Mesendoderm (in vitro differentiated cells): ENCODE data around the gene STEAP3.

ENCODE experiments used
- DNase-seq: peaks from one replicate; pipeline ENCODE4 v3.0.0; 2013
- H2AK5ac ChIP-seq: 2 replicates; pipeline ENCODE4 v1.6.1; 2013; ENCODE audit warnings: low read length, inconsistent platforms
- H2BK120ac ChIP-seq: 2 replicates; pipeline ENCODE4 v1.6.1; 2013; ENCODE audit warnings: low read depth, mild to moderate bottlenecking, low read length, moderate library complexity, mixed read lengths
- H2BK15ac ChIP-seq: replicated peaks from 2 replicates; pipeline ENCODE4 v1.6.1; 2013; ENCODE audit warnings: low read depth, mild to moderate bottlenecking, moderate library complexity
- H2BK5ac ChIP-seq: 2 replicates; pipeline ENCODE4 v1.6.1; 2013; ENCODE audit warnings: low read length, inconsistent platforms
- H3K18ac ChIP-seq: 2 replicates; pipeline ENCODE4 v1.6.1; 2013; ENCODE audit warnings: mild to moderate bottlenecking, low read length, mixed read lengths
- H3K23ac ChIP-seq: one replicate; pipeline ENCODE4 v1.6.1; 2013; ENCODE audit warnings: low read length
- H3K27ac ChIP-seq: 2 replicates; pipeline ENCODE4 v1.5.1; 2013; ENCODE audit warnings: low read depth, mild to moderate bottlenecking, inconsistent platforms, low read length, moderate library complexity
- H3K27me3 ChIP-seq: 2 replicates; pipeline ENCODE4 v1.6.1; 2013; ENCODE audit warnings: low read length, control low read depth, mild to moderate bottlenecking, inconsistent platforms; ENCODE audit not compliant: insufficient read depth, poor library complexity
- H3K36me3 ChIP-seq: 2 replicates; pipeline ENCODE4 v1.6.1; 2013; ENCODE audit warnings: low read length, inconsistent platforms; ENCODE audit not compliant: control insufficient read depth, insufficient read depth
- H3K4ac ChIP-seq: one replicate; pipeline ENCODE4 v1.6.1; 2013; ENCODE audit warnings: low read depth, mild to moderate bottlenecking, low read length, moderate library complexity
- H3K4me1 ChIP-seq: 2 replicates; pipeline ENCODE4 v1.6.1; 2013; ENCODE audit warnings: low read depth, low read length, inconsistent platforms; ENCODE audit not compliant: control insufficient read depth
- H3K4me2 ChIP-seq: 2 replicates; pipeline ENCODE4 v1.6.1; 2013; ENCODE audit warnings: low read length
- H3K4me3 ChIP-seq: 2 replicates; pipeline ENCODE4 v1.5.1; 2013; ENCODE audit warnings: mild to moderate bottlenecking, low read length
- H3K56ac ChIP-seq: one replicate; pipeline ENCODE4 v1.6.1; 2013; ENCODE audit warnings: low read length
- H3K79me1 ChIP-seq: 2 replicates; pipeline ENCODE4 v1.6.1; 2013; ENCODE audit warnings: low read length, inconsistent platforms
- H3K79me2 ChIP-seq: 2 replicates; pipeline ENCODE4 v1.6.1; 2013; ENCODE audit warnings: mild to moderate bottlenecking, low read length; ENCODE audit not compliant: control insufficient read depth, insufficient read depth
- H3K9ac ChIP-seq: 2 replicates; pipeline ENCODE4 v1.6.1; 2013; ENCODE audit warnings: low read length, inconsistent platforms
- H4K5ac ChIP-seq: one replicate; pipeline ENCODE4 v1.6.1; 2013; ENCODE audit warnings: low read length
- H4K8ac ChIP-seq: one replicate; pipeline ENCODE4 v1.6.1; 2013; ENCODE audit warnings: low read depth, mild to moderate bottlenecking, control low read depth, low read length, moderate library complexity
- WGBS: extraction: QIAGEN DNeasy Blood & Tissue Kit; methylation state at CpG from one replicate; pipeline ENCODE4 v1.1.7; 2013; ENCODE audit warnings: low lambda C conversion rate, missing lambda C conversion rate; ENCODE audit not compliant: insufficient coverage; ENCODE audit errors: extremely low coverage; 5-methylcytosine and 5-hydroxymethylcytosine counted together

The STEAP3 gene

DNA sequence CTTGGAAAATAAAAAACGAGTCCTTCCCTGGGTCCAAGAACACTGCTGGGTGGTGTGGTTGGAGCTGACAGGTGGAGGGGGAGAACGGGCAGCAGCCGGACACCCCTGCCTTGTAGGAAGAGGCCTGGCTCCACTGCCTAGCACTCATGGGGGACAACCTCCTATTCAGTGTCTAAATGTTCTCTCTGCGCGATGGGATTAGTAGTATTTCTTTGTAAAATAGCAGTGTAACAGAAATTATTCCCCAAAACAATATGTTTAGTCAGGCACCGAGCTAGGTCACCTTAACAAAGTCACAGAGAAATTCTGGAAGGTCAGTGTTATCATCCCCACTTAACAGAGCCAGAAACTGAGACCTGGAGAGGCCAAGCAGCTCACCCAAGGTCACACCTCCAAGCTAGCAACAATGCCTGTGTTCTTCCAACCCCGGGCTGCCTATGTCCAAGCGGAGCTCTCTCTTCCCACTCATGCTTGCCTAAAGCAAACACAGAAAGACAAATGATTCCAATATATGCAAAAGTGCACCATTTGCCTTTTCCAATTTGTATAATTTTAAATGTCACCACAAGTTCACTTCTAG lies 68.0 kb downstream of the STEAP3 start:
- no peak overlapping the region for H2BK5ac ChIP-seq
- no peak overlapping the region for H4K8ac ChIP-seq
- no peak overlapping the region for H3K4me2 ChIP-seq
- H2AK5ac ChIP-seq, result no peak overlapping the region
- no peak overlapping the region for H2BK120ac ChIP-seq
- DNase-seq, result no peak
- H3K36me3 ChIP-seq, result no peaks in the 10 kb centered on the region
- H3K79me2 ChIP-seq, result no peaks in the 10 kb centered on the region
- no peak overlapping the region for H3K18ac ChIP-seq
- no peaks in the 10 kb centered on the region for H3K4me1 ChIP-seq
- H3K27ac ChIP-seq, result no peak overlapping the region
- H3K79me1 ChIP-seq, result no peaks in the 10 kb centered on the region
- H3K27me3 ChIP-seq, result no peaks in the 10 kb centered on the region
- no peak overlapping the region for H3K4ac ChIP-seq
- no peak overlapping the region for H3K56ac ChIP-seq
- no peak overlapping the region for H3K23ac ChIP-seq
- WGBS, result no CpG with 5 or more reads among the region's 8 CpGs
- H4K5ac ChIP-seq, result no peak overlapping the region
- no peak overlapping the region for H3K9ac ChIP-seq
- H2BK15ac ChIP-seq, result no peak overlapping the region
- no peak overlapping the region for H3K4me3 ChIP-seq

DNA sequence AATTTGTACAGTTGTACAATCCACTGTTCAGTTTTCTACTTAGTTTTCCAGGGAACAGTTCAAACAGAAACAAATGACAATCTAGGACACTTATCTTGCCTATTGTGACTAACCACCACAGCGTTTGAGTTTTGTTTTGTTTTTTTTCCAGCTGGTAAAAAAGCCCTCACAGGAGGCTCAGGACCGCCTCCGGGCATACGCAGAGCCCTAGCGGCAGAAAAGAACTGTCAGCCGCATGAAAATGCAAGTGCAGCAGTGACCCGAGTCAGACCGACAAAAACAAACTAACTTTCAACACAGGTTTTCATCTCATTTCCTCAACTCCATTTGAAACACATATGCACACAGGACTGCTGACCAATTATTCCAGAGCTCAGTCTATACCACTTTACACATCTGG lies 68.6 kb downstream of the STEAP3 start:
- Histone ChIP-seq H3K9ac (no peak overlapping the region), H3K4ac (no peak overlapping the region), H3K4me1 (no peaks in the 10 kb centered on the region), H3K79me1 (no peaks in the 10 kb centered on the region), H4K8ac (no peak overlapping the region), H3K4me2 (no peak overlapping the region), H3K27me3 (no peaks in the 10 kb centered on the region), H3K56ac (no peak overlapping the region), H2BK120ac (no peak overlapping the region), H3K18ac (no peak overlapping the region), H3K23ac (no peak overlapping the region), H3K36me3 (no peaks in the 10 kb centered on the region), H3K79me2 (no peaks in the 10 kb centered on the region), H2BK5ac (no peak overlapping the region), H3K27ac (no peak overlapping the region), H4K5ac (no peak overlapping the region), H2BK15ac (no peak overlapping the region), H3K4me3 (no peak overlapping the region), H2AK5ac (no peak overlapping the region)
- WGBS, result no CpG with 5 or more reads among the region's 8 CpGs
- no peak for DNase-seq

DNA sequence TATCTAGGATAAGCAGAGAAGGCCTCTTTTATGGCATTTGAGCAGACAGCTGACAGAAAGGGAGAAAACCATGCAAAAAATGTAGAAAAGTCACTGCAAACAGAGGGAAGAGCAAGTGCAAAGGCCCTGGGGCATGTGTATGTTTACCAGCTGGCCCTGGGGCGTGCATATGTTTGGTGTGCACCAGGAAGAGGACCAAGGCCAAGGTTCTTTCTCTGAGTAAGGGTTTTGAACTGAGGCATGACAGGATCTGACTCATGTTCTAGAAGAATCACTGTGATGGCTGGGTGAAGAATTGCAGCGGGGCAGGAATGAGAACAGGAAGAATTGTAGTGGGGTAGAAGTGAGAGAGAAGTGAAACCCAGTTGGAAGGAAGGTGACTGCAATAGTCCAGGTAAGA lies 69.6 kb downstream of the STEAP3 start:
- Histone ChIP-seq H3K79me1 (no peaks in the 10 kb centered on the region), H3K36me3 (no peaks in the 10 kb centered on the region), H3K9ac (no peak overlapping the region), H3K4me3 (no peak overlapping the region), H2BK15ac (no peak overlapping the region), H3K4me2 (no peak overlapping the region), H3K56ac (no peak overlapping the region), H2AK5ac (no peak overlapping the region), H3K23ac (no peak overlapping the region), H3K79me2 (no peaks in the 10 kb centered on the region), H4K8ac (no peak overlapping the region), H2BK5ac (no peak overlapping the region), H3K18ac (no peak overlapping the region), H3K27ac (no peak overlapping the region), H3K27me3 (no peaks in the 10 kb centered on the region), H2BK120ac (no peak overlapping the region), H3K4ac (no peak overlapping the region), H4K5ac (no peak overlapping the region), H3K4me1 (no peaks in the 10 kb centered on the region)
- no CpG with 5 or more reads among the region's 2 CpGs for WGBS
- no peak for DNase-seq

DNA sequence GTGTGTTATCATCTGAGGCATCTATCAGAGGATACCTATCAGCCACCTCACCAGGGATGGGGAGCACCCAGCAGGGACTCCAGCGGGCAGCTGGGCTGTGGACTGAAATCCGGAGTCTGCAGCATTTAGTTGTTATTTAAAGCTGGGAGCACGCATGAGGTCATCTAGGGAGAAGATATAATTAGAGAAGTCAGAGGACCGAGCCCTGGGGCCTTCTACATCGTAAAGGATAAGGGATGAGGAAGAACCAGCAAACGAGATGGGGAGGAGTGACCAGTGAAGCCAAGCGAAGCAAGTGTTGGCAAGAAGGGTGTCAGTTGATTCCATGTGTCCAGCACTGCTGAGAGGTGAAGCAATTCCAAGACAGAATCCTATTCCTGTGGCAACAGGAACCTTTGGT lies 70.3 kb downstream of the STEAP3 start:
- no peak overlapping the region for H3K4ac ChIP-seq
- no peaks in the 10 kb centered on the region for H3K36me3 ChIP-seq
- no peaks in the 10 kb centered on the region for H3K79me2 ChIP-seq
- H2AK5ac ChIP-seq, result no peak overlapping the region
- H4K8ac ChIP-seq, result no peak overlapping the region
- no peaks in the 10 kb centered on the region for H3K4me1 ChIP-seq
- H2BK5ac ChIP-seq, result no peak overlapping the region
- H4K5ac ChIP-seq, result no peak overlapping the region
- no peak overlapping the region for H3K9ac ChIP-seq
- DNase-seq, result no peak
- H3K4me2 ChIP-seq, result no peak overlapping the region
- H3K18ac ChIP-seq, result no peak overlapping the region
- no peak overlapping the region for H3K27ac ChIP-seq
- no peak overlapping the region for H3K23ac ChIP-seq
- no peaks in the 10 kb centered on the region for H3K79me1 ChIP-seq
- WGBS, result no CpG with 5 or more reads among the region's 7 CpGs
- H3K4me3 ChIP-seq, result no peak overlapping the region
- H3K27me3 ChIP-seq, result no peaks in the 10 kb centered on the region
- H2BK15ac ChIP-seq, result no peak overlapping the region
- no peak overlapping the region for H3K56ac ChIP-seq
- no peak overlapping the region for H2BK120ac ChIP-seq

DNA sequence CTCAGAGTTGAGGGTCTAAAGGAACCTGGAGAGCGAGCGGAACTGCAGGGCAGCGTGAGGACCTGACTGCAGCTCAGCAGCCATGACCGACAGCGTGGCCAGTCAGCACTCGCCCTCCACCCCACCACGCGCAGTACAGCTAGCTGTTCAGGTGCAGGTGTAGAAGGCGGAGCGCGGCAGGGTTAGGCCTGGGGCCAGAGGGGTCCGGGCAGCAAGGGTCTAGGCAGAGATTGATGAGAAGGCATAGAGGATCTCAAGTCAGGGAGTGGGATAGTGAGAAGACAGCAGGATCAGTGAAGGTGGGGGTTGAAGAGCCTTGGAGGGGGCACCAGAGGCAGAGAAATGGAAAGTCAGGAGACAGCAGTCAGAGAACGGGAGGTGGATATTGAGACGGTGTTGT lies 71.0 kb downstream of the STEAP3 start:
- Histone ChIP-seq H3K27me3 (no peaks in the 10 kb centered on the region), H3K56ac (no peak overlapping the region), H3K4me1 (no peaks in the 10 kb centered on the region), H3K23ac (no peak overlapping the region), H3K18ac (no peak overlapping the region), H4K5ac (no peak overlapping the region), H3K4ac (no peak overlapping the region), H4K8ac (no peak overlapping the region), H3K27ac (no peak overlapping the region), H2AK5ac (no peak overlapping the region), H2BK120ac (no peak overlapping the region), H3K79me2 (no peaks in the 10 kb centered on the region), H3K9ac (no peak overlapping the region), H3K4me3 (no peak overlapping the region), H3K36me3 (no peaks in the 10 kb centered on the region), H3K79me1 (no peaks in the 10 kb centered on the region), H3K4me2 (no peak overlapping the region), H2BK15ac (no peak overlapping the region), H2BK5ac (no peak overlapping the region)
- no peak for DNase-seq
- WGBS, result no CpG with 5 or more reads among the region's 14 CpGs

DNA sequence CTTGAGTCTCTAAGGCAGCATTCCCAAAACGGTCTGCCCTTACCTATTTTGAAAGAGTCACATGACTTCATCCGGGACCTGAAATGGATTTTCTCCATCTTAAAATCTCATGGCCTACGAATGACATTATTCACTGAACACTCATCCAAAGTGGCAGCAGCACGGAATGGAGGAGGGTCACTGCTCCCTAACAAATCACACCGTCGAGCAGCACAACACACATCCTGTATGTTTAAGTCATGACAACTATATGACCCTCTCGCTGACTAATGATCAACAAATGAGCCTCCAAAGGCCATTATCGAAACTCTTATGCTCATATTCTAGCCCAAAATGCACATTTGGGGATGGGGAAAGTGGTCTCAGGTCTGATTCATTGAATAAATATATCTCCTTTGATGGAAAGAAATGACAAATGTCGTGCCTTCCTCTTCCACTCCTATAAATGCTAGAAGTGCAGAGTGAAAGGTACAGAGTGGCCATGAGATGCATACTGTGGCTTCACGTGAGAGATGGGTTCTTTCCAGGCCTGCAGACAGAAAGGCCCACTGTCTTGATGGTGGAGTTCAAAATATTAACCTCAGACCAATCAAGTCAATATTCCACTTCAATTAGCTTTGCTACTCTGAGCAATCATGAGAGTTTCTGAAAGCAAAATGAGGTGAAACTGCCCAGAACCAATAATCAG lies 72.2 kb downstream of the STEAP3 start:
- Histone ChIP-seq H3K18ac (no peak overlapping the region), H3K79me2 (no peaks in the 10 kb centered on the region), H2BK15ac (no peak overlapping the region), H3K4me2 (no peak overlapping the region), H3K4ac (no peak overlapping the region), H3K56ac (no peak overlapping the region), H3K79me1 (no peaks in the 10 kb centered on the region), H3K27me3 (no peaks in the 10 kb centered on the region), H3K23ac (no peak overlapping the region), H3K9ac (no peak overlapping the region), H4K8ac (no peak overlapping the region), H4K5ac (no peak overlapping the region), H3K27ac (no peak overlapping the region), H2BK120ac (no peak overlapping the region), H3K4me1 (no peaks in the 10 kb centered on the region), H2BK5ac (no peak overlapping the region), H3K36me3 (no peaks in the 10 kb centered on the region), H2AK5ac (no peak overlapping the region), H3K4me3 (no peak overlapping the region)
- no peak for DNase-seq
- no CpG with 5 or more reads among the region's 10 CpGs for WGBS
